Kidney capillary endothelial cell (primary cell): Measurements from ENCODE around the gene IRGC.
"Not testable (repeated sequence)": the region's sequence is repeated elsewhere in the genome, so short reads cannot be mapped to it uniquely, and the experiment has no call there.

Experiments used
- DNase-seq: peaks from one replicate; pipeline ENCODE4 v3.0.0-alpha.2; 2018; ENCODE audit warnings: low spot score

Gene IRGC

GRCh38 chr19:43715776-43716175, at the start of gene IRGC:
TSS of gene IRGC (plus strand) at chr19:43716076. CDS start at chr19:43718559, 2,483 bp downstream.
- DNase-seq = no peak

- no peak for DNase-seq
Observed at GRCh38 chr19:43667126-43667875, 48.6 kb upstream of the IRGC start.

- no peak for DNase-seq
Observed at GRCh38 chr19:43667876-43668405, 47.9 kb upstream of the IRGC start.

GRCh38 chr19:43668406-43669109, 47.3 kb upstream of the IRGC start:
- peak; percentile 99 for DNase-seq

GRCh38 chr19:43672061-43672679, 43.7 kb upstream of the IRGC start:
- no peak for DNase-seq

- no peak for DNase-seq
Observed at GRCh38 chr19:43673637-43674036, 42.2 kb upstream of the IRGC start.

- no peak for DNase-seq
Observed at GRCh38 chr19:43674183-43674582, 41.7 kb upstream of the IRGC start.

GRCh38 chr19:43674596-43674995, 41.3 kb upstream of the IRGC start:
- DNase-seq = no peak

GRCh38 chr19:43675269-43675879, 40.5 kb upstream of the IRGC start:
- no peak for DNase-seq

- DNase-seq = no peak
Observed at GRCh38 chr19:43675906-43676305, 40.0 kb upstream of the IRGC start.

- no peak for DNase-seq
Observed at GRCh38 chr19:43678512-43679261, 37.2 kb upstream of the IRGC start.

- no peak for DNase-seq
Observed at GRCh38 chr19:43681821-43682220, 34.1 kb upstream of the IRGC start.

GRCh38 chr19:43682269-43682668, 33.6 kb upstream of the IRGC start:
- not testable (repeated sequence) for DNase-seq

- DNase-seq = no peak
Observed at GRCh38 chr19:43682824-43683661, 32.8 kb upstream of the IRGC start.

GRCh38 chr19:43683905-43684304, 32.0 kb upstream of the IRGC start:
- DNase-seq = no peak

GRCh38 chr19:43684326-43684725, 31.6 kb upstream of the IRGC start:
- no peak for DNase-seq

GRCh38 chr19:43687660-43687997, 28.2 kb upstream of the IRGC start:
- DNase-seq = no peak

GRCh38 chr19:43688059-43688701, 27.7 kb upstream of the IRGC start:
- no peak for DNase-seq

- no peak for DNase-seq
Observed at GRCh38 chr19:43690444-43690843, 25.4 kb upstream of the IRGC start.

- no peak for DNase-seq
Observed at GRCh38 chr19:43690890-43691289, 25.0 kb upstream of the IRGC start.
